GM12875 (cell line): Measurements from ENCODE around the gene TPRX1.

Experiments used
- H3K4me3 ChIP-seq: one replicate; pipeline ENCODE4 v1.5.1; 2011; ENCODE audit warnings: low read depth, low read length, control low read depth
- TF ChIP-seq, protein P1 (sequence below): IDR thresholded peaks from 2 replicates; pipeline ENCODE4 v1.5.1; 2011; ENCODE audit warnings: low read depth, mild to moderate bottlenecking, control low read depth, inconsistent platforms, low read length, moderate library complexity, borderline replicate concordance; ENCODE audit not compliant: insufficient read depth

TPRX1 gene

DNA sequence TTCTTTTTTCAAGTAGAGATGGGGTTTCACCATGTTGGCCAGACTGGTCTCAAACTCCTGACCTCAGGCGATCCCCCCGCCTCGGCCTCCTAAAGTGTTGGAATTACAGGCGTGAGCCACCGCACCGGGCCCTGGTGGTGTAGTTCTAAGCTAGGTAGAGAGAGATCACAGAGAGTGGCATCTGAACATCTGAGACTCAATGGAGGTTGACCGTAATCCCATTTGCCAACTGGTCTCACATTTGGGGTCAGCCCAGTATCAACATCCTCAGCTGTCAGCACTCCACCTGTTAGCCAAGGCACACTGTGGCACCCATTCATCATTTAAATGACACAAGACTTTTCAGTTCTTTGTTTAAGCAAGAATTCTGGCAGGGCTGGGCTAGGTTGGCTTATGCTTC lies 17.8 kb downstream of the TPRX1 start:
- TF ChIP-seq, protein P1, sequence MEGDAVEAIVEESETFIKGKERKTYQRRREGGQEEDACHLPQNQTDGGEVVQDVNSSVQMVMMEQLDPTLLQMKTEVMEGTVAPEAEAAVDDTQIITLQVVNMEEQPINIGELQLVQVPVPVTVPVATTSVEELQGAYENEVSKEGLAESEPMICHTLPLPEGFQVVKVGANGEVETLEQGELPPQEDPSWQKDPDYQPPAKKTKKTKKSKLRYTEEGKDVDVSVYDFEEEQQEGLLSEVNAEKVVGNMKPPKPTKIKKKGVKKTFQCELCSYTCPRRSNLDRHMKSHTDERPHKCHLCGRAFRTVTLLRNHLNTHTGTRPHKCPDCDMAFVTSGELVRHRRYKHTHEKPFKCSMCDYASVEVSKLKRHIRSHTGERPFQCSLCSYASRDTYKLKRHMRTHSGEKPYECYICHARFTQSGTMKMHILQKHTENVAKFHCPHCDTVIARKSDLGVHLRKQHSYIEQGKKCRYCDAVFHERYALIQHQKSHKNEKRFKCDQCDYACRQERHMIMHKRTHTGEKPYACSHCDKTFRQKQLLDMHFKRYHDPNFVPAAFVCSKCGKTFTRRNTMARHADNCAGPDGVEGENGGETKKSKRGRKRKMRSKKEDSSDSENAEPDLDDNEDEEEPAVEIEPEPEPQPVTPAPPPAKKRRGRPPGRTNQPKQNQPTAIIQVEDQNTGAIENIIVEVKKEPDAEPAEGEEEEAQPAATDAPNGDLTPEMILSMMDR: no peak
- no peak overlapping the region for H3K4me3 ChIP-seq

- TF ChIP-seq, protein P1: no peak
- H3K4me3 ChIP-seq: no peak overlapping the region
Measured at GRCh38 chr19:47781590-47782262, 22.6 kb downstream of the TPRX1 start.

- no peak overlapping the region for H3K4me3 ChIP-seq
- TF ChIP-seq, protein P1: no peak
Measured at GRCh38 chr19:47780215-47780551, 24.2 kb downstream of the TPRX1 start.

DNA sequence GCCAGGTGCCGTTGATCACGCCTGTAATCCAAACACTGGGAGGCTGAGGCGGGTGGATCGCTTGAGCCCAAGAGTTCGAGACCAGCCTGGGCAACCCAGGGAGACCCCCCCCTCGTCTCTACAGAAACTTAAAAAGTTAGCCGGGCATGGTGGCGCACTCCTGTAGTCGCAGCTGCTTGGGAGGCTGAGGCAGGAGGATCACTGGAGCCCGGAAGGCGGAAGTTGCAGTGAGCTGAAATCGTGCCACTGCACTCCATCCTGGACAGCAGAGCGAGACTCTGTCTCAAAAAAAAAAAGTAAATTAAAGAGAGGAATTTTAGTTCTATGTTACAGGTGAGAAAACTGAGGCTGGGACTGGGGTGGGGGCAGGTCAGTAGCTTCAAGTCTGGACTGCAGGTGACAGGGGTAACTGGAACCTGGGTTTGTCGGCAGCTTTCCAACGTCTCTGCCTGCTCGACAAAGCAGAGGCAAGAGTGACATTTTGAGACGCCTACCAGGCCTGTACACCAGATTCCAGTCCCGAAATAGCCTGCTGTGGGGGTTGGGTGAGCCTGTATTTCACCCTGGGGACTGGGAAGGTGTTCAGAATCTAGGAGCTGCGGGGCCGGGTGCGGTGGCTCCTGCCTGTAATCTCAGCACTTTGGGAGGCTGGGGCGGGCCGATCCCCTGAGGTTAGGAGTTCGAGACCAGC lies 24.7 kb downstream of the TPRX1 start:
- H3K4me3 ChIP-seq: no peak overlapping the region
- TF ChIP-seq, protein P1: no peak

DNA sequence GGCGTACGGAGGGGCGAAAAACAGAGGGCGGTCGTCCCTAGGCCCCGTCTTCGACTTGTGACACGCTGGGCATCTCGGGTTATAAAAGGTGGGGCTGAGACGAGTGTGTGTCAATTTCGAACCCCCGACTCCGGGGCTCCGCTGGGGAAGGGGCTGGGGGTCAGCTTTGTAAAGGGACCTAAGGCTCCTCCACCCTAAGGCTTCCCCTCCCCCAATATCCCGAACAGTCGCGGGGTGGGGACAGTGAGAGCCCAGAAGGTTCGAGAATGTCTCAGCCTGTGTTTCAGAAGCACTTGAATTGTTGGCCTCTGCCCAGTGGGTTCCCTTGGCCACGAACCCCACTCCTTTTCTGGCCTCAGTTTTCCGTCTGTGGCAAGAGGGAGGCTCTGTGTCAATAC lies 25.4 kb downstream of the TPRX1 start:
- H3K4me3 ChIP-seq: peak overlapping the region; percentile 84
- TF ChIP-seq, protein P1: no peak

DNA sequence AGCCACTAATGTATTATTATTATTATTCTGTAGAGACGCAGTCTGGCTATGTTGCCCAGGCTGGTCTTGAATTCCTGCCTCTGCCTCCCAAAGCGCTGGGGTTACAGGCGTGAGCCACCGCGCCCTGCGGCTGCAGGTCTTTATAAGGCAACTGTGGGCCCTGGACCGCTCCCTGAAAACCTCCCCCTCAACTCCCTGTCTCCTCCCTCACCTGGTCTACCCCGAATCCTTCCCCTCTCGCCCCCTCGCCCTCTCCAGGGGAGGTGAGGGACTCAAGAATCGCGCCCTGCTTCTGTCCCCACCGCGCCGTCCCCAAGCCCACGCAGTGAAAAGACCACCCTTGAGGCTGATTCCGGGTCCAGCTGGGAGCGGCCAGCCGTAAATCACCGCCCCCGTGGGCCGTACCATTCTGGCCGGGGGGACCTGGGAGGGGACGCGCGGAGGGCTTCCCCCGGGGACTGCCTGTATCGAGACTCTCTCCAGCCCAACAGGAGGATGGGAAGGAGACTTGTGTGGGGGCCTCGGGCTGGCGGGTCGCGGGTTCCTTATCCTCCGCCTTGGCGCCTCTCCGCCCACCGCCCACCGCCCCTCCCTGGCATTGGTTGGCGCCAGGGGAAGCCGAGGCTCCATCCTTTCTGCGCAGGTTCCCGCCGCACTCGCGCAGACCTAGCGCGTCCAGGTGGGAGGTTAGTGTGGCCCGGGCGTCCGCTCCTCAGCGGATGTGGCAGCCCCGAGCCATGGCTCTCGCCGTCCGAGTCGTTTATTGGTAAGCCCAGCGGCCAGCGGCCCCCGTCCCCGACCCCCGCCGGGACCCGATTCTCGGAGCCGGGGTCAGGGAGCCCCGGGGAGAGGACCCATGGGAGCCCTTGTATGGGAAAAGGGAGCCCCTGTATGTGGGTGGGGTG lies 26.1 kb downstream of the TPRX1 start, which contains the start of gene SELENOW:
TSS of gene SELENOW (plus strand) at position 655 of the 905 bp plus-strand sequence. CDS start at position 738, 83 bp downstream.
- peak within 1 kb of the TSS; percentile 84 for H3K4me3 ChIP-seq
- TF ChIP-seq, protein P1: no peak

DNA sequence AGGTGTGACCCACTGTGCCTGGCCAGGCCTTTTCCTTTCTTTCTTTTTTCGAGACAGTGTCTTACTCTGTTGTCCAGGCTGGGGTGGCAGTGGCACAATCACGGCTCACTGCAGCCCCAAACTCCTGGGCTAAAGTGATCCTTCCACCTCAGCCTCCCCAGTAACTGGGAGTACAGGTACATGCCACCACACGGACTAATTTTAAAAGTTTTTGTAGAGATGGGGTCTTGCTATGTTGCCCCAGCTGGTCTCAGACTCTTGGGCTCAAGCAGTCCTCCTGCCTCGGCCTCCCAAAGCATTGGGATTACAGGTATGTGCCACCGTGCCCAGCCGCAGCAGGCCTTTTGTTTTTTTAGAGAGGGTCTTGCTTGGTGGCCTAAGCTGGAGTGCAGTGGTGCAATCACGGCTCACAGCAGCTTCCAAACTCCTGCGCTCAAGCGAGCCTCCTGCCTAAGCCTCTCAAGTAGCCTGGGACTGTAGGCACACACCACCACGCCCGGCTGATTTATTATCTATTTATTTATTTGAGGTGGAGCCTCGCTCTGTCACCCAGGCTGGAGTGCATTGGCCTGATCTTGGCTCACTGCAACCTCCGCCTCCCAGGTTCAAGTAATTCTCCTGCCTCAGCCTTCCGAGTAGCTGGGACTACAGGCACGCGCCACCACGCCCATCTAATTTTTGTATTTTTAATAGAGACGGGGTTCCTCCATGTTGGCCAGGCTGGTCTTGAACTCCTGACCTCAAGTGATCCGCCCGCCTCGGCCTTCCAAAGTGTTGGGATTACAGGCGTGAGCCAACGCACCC lies 26.9 kb downstream of the TPRX1 start:
- H3K4me3 ChIP-seq: peak overlapping the region; percentile 84
